Thyroid gland (tissue), 4 donors: ENCODE results near the gene ACOT2. TPM values are rescaled to one million over a fixed set of nuclear protein-coding genes. Genes with fewer than 3 reads are reported as not detected.
A peak's percentile ranks its signal among the peaks of the same experiment; 100 is the strongest.
"Not testable (repeated sequence)": the region's sequence is repeated elsewhere in the genome, so short reads cannot be mapped to it uniquely, and the experiment has no call there.

Experiments
- DNase-seq, 2 donors: peaks; one replicate each; pipeline ENCODE4 v3.0.0-alpha.2; 2019
- H3K27ac ChIP-seq, 3 donors: fragments of 200-600 bp; sonication (generic); 1 replicate in 2 of 3; 2 replicates in 1 of 3; pipeline ENCODE4 v1.5.1; 2016 to 2019; ENCODE audit warnings: mild to moderate bottlenecking in 1 of 3, moderate library complexity in 1 of 3
- H3K27me3 ChIP-seq: fragments of 200-600 bp; sonication (generic); one replicate; pipeline ENCODE4 v1.5.1; 2019
- H3K36me3 ChIP-seq, 2 donors: fragments of 200-600 bp; sonication (generic); one replicate each; pipeline ENCODE4 v1.5.1; 2016 to 2019
- H3K4me1 ChIP-seq, 2 donors: fragments of 200-600 bp; sonication (generic); one replicate each; pipeline ENCODE4 v1.5.1; 2017 to 2019
- H3K4me3 ChIP-seq, 3 donors: fragments of 200-600 bp; sonication (generic); replicated peaks in 1 of 3; 1 replicate in 2 of 3; 2 replicates in 1 of 3; pipeline ENCODE4 v1.5.1; 2016; ENCODE audit warnings: mild to moderate bottlenecking in 1 of 3
- H3K9me3 ChIP-seq: fragments of 200-600 bp; sonication (generic); one replicate; pipeline ENCODE4 v1.5.1; 2017
- CTCF ChIP-seq, 6 experiments: fragments of 200-600 bp in 3 of 6; fragments of 450-650 bp in 3 of 6; sonication (generic) in 3 of 6; IDR thresholded peaks; one replicate each; pipeline ENCODE4 v1.5.1; 2016 to 2019; ENCODE audit warnings: antibody characterized with exemption in 6 of 6, mild to moderate bottlenecking in 2 of 6, inconsistent platforms in 1 of 6, moderate library complexity in 1 of 6
- POLR2A ChIP-seq, 2 donors: fragments of 450-650 bp; IDR thresholded peaks; one replicate each; pipeline ENCODE4 v1.6.1; 2017; ENCODE audit warnings: antibody characterized with exemption in 2 of 2, mild to moderate bottlenecking in 2 of 2, moderate library complexity in 1 of 2
- WGBS, 2 donors: methylation state at CpG; one replicate each; pipeline ENCODE4 v1.1.5; 2017; 5-methylcytosine and 5-hydroxymethylcytosine counted together
- intact Hi-C: fragments of 100-400 bp; cut with DNase I; formaldehyde crosslinking; loops from one replicate; pipeline ENCODE4 v1.15.1; 2023
- total RNA-seq, 4 donors: library from RNA; depleted of rRNA; stranded (reverse); fragments of >200 nt; gene quantifications; one replicate each; pipeline ENCODE4 v1.2.3, GENCODE V29; 2016

Gene ACOT2
- total RNA-seq, 4 donors from 2014 or later: 8.0 to 69.3 (median 47.4) TPM

GRCh38 chr14:73567358-73567757 is 1.7 kb upstream of the ACOT2 start:
- no peak overlapping the region for H3K27ac ChIP-seq
- H3K27me3 ChIP-seq: no peaks in the 10 kb centered on the region
- no peak overlapping the region for H3K4me3 ChIP-seq
- intact Hi-C loops: loop anchor here (10.0 kb wide), 2 partner anchors 53 to 67 kb away; no protein-coding TSS in a partner anchor
- 84 to 85% methylated on average over 7 of the region's 7 CpGs for WGBS, 2 donors
- no peaks in the 10 kb centered on the region for H3K36me3 ChIP-seq
- no peak for DNase-seq
- no peak for TF ChIP-seq CTCF (IDR thresholded peaks at IDR 0.05)
- no peak for TF ChIP-seq POLR2A (IDR thresholded peaks at IDR 0.05)
- peaks cover 16 to 24% of the 10 kb centered on the region in 2 donors for H3K4me1 ChIP-seq
- H3K9me3 ChIP-seq: no peaks in the 10 kb centered on the region

DNA sequence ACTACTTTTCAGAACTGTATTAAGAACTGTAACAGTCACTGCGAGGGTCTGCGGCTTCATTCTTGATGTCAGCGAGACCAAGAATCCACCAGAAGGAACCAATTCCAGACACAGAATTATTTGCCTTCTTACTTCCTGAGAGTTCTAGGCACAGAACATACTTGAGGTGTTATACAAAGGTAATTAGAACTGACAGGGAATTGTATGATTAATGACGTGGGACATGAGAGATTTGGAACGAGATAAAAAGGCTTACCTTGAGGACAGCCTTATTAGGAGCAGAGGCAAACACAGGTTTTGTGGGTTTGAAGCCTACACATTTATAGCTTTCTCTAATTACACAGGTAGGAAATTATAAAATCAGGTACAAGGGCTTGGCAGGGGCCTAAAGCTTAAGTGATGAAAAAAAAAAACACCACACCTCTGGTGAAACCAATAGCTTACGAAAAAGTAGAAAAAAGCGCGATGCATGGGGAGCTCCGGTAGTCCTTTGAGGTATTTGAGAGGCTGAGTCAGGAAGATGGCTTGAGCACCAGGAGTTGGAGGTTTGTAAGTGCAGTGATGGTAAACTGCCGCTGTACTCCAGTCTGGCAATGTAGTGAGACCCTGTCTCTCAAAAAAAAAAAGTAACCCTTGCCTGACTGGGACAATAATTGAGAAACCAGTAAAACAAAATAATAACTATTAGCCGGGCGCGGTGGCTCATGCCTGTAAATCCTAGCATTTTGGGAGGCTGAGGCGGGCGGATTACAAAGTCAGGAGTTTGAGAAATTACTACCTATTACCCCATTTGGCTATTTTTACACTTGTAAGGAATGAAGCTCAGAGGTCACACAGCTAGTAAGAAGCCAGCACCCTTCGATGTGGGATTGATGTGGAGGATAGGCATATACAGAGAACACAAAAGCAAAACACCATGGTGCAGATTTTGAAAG is 795 bp upstream of the ACOT2 start:
- Histone ChIP-seq H3K36me3 (no peaks in the 10 kb centered on the region), H3K27ac (peak overlapping the region; percentile 89 to 94 (median 92)), H3K4me1 (peaks cover 16 to 24% of the 10 kb centered on the region in 2 donors), H3K27me3 (no peaks in the 10 kb centered on the region), H3K9me3 (no peaks in the 10 kb centered on the region), H3K4me3 (peak overlapping the region in 1 of 3 donors; percentile 57)
- TF ChIP-seq POLR2A (IDR thresholded peaks at IDR 0.05) (no peak), CTCF (IDR thresholded peaks at IDR 0.05) (no peak)
- intact Hi-C loops: loop anchor here (10.0 kb wide), 2 partner anchors 53 to 67 kb away; no protein-coding TSS in a partner anchor
- 63 to 66% methylated on average over 16 of the region's 16 CpGs for WGBS, 2 donors
- no peak for DNase-seq

DNA sequence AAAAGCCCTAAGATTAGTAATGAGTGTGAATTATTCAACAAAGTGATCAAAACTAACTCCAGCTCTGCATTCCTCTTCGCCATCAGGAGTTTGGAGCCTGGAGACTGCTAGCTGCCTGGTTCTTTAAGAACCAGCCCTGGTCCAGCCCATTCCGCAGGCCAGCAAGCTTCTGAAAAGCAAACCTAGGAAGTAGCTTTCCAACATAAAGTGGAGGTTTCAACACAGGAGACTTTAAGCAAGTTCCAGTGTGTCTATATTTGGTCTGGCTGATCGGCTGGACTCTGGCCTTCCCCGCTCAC is 178 bp upstream of the ACOT2 start:
- H3K9me3 ChIP-seq, DNase-seq, H3K27me3 ChIP-seq, H3K36me3 ChIP-seq: not testable (repeated sequence)
- 12 to 46% methylated on average over 2 to 4 of the region's 4 CpGs for WGBS, 2 donors
- intact Hi-C loops: loop anchor here (10.0 kb wide), 2 partner anchors 54 to 66 kb away; no protein-coding TSS in a partner anchor
- peak overlapping the region in 2 of 3 donors; percentile 47 to 57 for H3K4me3 ChIP-seq
- H3K27ac ChIP-seq: peak overlapping the region; percentile 89 to 94 (median 92)
- peaks cover 16 to 24% of the 10 kb centered on the region in 2 donors for H3K4me1 ChIP-seq

DNA sequence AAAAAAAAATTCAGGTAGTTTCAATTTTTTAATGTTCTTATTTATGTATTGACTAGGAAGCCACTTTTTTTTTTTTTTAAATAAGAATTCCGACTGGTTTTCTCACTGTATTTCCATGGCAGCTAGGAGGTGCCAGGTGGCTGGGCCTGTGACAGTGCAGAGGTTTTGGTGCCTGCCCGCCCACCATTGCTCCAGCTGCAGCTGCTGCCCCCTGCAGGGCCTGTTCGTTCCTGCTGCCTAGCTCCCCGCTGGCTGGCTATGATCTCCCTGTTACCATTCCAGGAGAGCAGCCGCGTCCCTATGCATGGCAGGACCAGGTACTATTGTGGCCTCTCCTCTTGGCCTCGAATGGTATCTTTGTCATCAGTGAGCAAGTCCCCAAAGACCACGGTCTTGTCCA is 1.9 kb downstream of the ACOT2 start:
- TF ChIP-seq CTCF (IDR thresholded peaks at IDR 0.05): peak in 4 of 6 experiments; percentile 43 to 65 (median 47)
- WGBS, 2 donors: 0 to 39% methylated on average over 1 to 8 of the region's 8 CpGs
- H3K36me3 ChIP-seq, intact Hi-C loops, H3K27me3 ChIP-seq, H3K4me3 ChIP-seq, H3K9me3 ChIP-seq: not testable (repeated sequence)
- peak; percentile 39 to 61 for DNase-seq
- H3K27ac ChIP-seq: peak overlapping the region in 1 of 3 donors; percentile 94
- H3K4me1 ChIP-seq: peaks cover 16 to 24% of the 10 kb centered on the region in 2 donors

DNA sequence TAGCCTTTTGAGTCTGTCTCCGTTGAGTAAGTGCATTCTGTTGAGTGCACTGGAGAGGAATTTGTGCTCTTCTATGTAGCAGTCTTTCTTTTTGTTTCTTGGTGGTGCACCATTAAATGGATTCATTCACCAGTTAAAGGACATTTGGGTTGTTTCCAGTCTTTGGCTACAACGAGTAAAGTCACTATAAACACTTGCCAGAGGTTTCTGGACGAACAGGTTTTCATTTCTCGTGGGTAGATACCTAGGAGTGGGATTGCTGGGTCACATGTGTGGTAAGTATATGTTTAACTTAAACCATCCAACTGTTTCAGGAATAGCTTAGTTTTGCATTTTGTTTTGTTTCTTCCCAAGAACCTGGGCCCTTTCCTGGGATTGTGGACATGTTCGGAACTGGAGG is 4.0 kb downstream of the ACOT2 start:
- DNase-seq, intact Hi-C loops, H3K9me3 ChIP-seq, H3K36me3 ChIP-seq, H3K27me3 ChIP-seq, H3K4me3 ChIP-seq, H3K27ac ChIP-seq: not testable (repeated sequence)
- peaks cover 8 to 12% of the 10 kb centered on the region in 2 donors for H3K4me1 ChIP-seq
- whole genome bisulfite sequencing, 2 donors: 56 to 57% methylated on average over 5 of the region's 5 CpGs

DNA sequence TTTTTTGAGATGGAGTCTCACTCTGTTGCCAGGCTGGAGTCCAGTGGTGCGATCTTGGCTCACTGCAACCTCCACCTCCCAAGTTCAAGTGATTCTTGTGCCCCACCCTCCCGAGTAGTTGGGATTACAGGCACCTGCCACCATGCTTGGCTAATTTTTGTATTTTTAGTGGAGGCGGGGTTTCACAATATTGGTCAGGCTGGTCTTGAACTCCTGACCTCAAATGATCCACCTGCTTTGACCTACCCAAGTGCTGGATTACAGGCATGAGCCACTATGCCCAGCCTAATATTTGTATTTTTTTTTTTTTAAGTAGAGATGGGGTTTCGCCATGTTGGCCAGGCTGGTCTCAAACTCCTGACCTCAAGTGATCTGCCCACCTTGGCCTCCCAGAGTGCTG is 4.7 kb downstream of the ACOT2 start:
- H3K4me3 ChIP-seq, H3K9me3 ChIP-seq, H3K27ac ChIP-seq, H3K4me1 ChIP-seq, DNase-seq, H3K27me3 ChIP-seq, intact Hi-C loops, H3K36me3 ChIP-seq: not testable (repeated sequence)
- WGBS, 2 donors: 71 to 81% methylated on average over 4 of the region's 4 CpGs

DNA sequence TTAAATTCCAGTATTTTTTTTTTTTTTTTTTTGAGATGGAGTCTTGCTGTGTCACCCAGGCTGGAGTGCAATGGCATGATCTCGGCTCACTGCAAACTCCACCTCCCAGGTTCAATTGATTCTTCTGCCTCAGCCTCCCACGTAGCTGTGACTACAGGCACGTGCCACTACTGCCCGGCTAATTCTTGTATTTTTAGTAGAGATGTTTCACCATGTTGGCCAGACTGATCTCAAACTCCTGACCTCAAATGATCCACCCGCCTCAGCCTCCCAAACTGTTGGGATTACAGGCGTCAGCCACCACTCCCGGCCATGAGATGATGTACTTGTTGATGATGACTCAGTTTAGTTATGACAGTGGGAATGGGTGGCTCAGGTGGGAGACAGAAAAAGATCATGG is 5.2 kb downstream of the ACOT2 start:
- H3K27me3 ChIP-seq, intact Hi-C loops, H3K36me3 ChIP-seq, H3K9me3 ChIP-seq, H3K4me1 ChIP-seq, DNase-seq, H3K27ac ChIP-seq, H3K4me3 ChIP-seq: not testable (repeated sequence)
- 94 to 97% methylated on average over 7 of the region's 7 CpGs for WGBS, 2 donors
